Thyroid gland (tissue), 4 donors: ENCODE results near the gene RNFT2.

Experiments
- POLR2A ChIP-seq, 2 donors: fragments of 450-650 bp; IDR thresholded peaks; one replicate each; pipeline ENCODE4 v1.6.1; 2017; ENCODE audit warnings: antibody characterized with exemption in 2 of 2, mild to moderate bottlenecking in 2 of 2, moderate library complexity in 1 of 2
- TF ChIP-seq, protein P1 (sequence below), 6 experiments: fragments of 200-600 bp in 3 of 6; fragments of 450-650 bp in 3 of 6; sonication (generic) in 3 of 6; IDR thresholded peaks; one replicate each; pipeline ENCODE4 v1.5.1; 2016 to 2019; ENCODE audit warnings: antibody characterized with exemption in 6 of 6, mild to moderate bottlenecking in 2 of 6, inconsistent platforms in 1 of 6, moderate library complexity in 1 of 6

DNA sequence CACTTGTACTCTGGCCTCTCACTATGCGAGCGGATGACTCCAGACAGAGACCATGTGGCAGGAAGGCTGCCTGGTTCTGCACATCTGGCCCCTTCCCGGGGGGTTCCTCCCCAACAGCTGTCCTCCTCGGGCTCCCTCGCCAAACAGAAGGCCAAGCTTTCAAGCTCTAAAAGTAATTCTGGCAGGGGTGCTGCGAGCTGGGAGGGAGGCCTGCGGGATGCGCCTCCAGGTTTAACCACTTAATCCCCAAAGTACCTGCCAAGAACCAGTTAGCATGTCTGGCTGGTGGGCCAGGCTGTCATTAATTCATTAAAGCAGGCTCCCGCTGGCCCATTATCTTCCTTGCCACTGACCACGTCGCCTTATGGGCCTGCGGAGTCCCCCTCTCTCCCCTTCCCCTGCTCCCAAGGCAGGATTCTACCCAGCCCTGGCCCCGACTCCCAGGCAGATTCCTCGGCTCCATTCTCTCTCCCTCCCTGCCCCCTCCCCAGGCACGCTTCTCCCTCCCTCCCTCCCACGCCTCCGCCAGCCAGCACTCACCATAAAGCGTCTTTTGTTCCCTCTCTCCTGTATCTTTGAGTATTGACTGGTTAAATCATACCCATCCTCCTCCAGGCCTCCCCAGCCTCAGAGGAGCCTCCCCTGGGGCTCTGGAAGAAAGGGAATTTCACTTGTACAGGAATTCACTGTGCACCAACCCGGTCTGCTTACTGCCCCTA, 138.2 kb downstream of the RNFT2 start:
- TF ChIP-seq, protein P1, sequence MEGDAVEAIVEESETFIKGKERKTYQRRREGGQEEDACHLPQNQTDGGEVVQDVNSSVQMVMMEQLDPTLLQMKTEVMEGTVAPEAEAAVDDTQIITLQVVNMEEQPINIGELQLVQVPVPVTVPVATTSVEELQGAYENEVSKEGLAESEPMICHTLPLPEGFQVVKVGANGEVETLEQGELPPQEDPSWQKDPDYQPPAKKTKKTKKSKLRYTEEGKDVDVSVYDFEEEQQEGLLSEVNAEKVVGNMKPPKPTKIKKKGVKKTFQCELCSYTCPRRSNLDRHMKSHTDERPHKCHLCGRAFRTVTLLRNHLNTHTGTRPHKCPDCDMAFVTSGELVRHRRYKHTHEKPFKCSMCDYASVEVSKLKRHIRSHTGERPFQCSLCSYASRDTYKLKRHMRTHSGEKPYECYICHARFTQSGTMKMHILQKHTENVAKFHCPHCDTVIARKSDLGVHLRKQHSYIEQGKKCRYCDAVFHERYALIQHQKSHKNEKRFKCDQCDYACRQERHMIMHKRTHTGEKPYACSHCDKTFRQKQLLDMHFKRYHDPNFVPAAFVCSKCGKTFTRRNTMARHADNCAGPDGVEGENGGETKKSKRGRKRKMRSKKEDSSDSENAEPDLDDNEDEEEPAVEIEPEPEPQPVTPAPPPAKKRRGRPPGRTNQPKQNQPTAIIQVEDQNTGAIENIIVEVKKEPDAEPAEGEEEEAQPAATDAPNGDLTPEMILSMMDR (IDR thresholded peaks at IDR 0.05): no peak
- no peak for TF ChIP-seq POLR2A (IDR thresholded peaks at IDR 0.05)
